Stimulated activated CD4-positive, alpha-beta T cell treated with anti-CD3 and anti-CD28 coated beads, Interleukin-4, amount 100 ng/mL, for 4 hours (primary cell): ENCODE measurements around the gene KCNQ5.

Experiments
- DNase-seq, 2 experiments: peaks; one replicate each; pipeline ENCODE4 v3.0.0-alpha.2; 2020

Gene KCNQ5

GRCh38 chr6:73078908-73079610 lies 457.2 kb downstream of the KCNQ5 start:
- DNase-seq, result no peak

- no peak for DNase-seq
Observed at GRCh38 chr6:73079611-73079955, 457.7 kb downstream of the KCNQ5 start.

- DNase-seq, result no peak
Observed at GRCh38 chr6:73079978-73080377, 458.1 kb downstream of the KCNQ5 start.

- DNase-seq, result no peak
Observed at GRCh38 chr6:73081955-73082354, 460.1 kb downstream of the KCNQ5 start.

GRCh38 chr6:73083886-73084285 lies 462.0 kb downstream of the KCNQ5 start:
- DNase-seq, result no peak

GRCh38 chr6:73085443-73085871 lies 463.6 kb downstream of the KCNQ5 start:
- no peak for DNase-seq

GRCh38 chr6:73086726-73087125 lies 464.9 kb downstream of the KCNQ5 start:
- no peak for DNase-seq

GRCh38 chr6:73088138-73088813 lies 466.4 kb downstream of the KCNQ5 start:
- DNase-seq, result no peak

- DNase-seq, result no peak
Observed at GRCh38 chr6:73104921-73105320, 483.1 kb downstream of the KCNQ5 start.

GRCh38 chr6:73107016-73107415 lies 485.2 kb downstream of the KCNQ5 start:
- no peak for DNase-seq

GRCh38 chr6:73108949-73109348 lies 487.1 kb downstream of the KCNQ5 start:
- DNase-seq, result no peak

GRCh38 chr6:73109659-73110058 lies 487.8 kb downstream of the KCNQ5 start:
- no peak for DNase-seq

- DNase-seq, result no peak
Observed at GRCh38 chr6:73116330-73116729, 494.5 kb downstream of the KCNQ5 start.

GRCh38 chr6:73121421-73121993 lies 499.6 kb downstream of the KCNQ5 start:
- no peak for DNase-seq

GRCh38 chr6:73123632-73124329 lies 501.9 kb downstream of the KCNQ5 start:
- no peak for DNase-seq

- peak; percentile 66 to 77 for DNase-seq
Observed at GRCh38 chr6:73129653-73130443, 508.0 kb downstream of the KCNQ5 start.

- DNase-seq, result no peak
Observed at GRCh38 chr6:73131706-73132105, 509.8 kb downstream of the KCNQ5 start.

GRCh38 chr6:73134588-73134987 lies 512.7 kb downstream of the KCNQ5 start:
- no peak for DNase-seq

GRCh38 chr6:73139681-73140383 lies 518.0 kb downstream of the KCNQ5 start:
- DNase-seq, result no peak

- DNase-seq, result no peak
Observed at GRCh38 chr6:73143551-73143950, 521.7 kb downstream of the KCNQ5 start.

- DNase-seq, result no peak
Observed at GRCh38 chr6:73144516-73144915, 522.7 kb downstream of the KCNQ5 start.

GRCh38 chr6:73145690-73146089 lies 523.8 kb downstream of the KCNQ5 start:
- DNase-seq, result no peak
